B cell (primary cell): Measurements from ENCODE around the gene NRM. TPM values are rescaled to one million over a fixed set of nuclear protein-coding genes. Genes with fewer than 3 reads are reported as not detected.

Experiments used
- ATAC-seq: fragments of 200-7000 bp; cut with Tn5 transposase; one replicate; pipeline ENCODE4 v1.10.0; 2021; ENCODE audit warnings: low read depth, mild to moderate bottlenecking, moderate number of reproducible peaks, moderate library complexity
- CTCF ChIA-PET: fragments of 350-600 bp; sonication (Branson Sonifier 250); formaldehyde crosslinking; loops from one replicate; lab custom pipeline; 2021; ENCODE audit warnings: antibody characterized with exemption, inconsistent platforms; lab: Charles Lee
- POLR2A ChIA-PET: fragments of 350-600 bp; sonication (Branson Sonifier 250); formaldehyde crosslinking; loops from one replicate; lab custom pipeline; 2021; ENCODE audit warnings: antibody characterized with exemption; lab: Charles Lee
- DNase-seq: peaks from one replicate; pipeline ENCODE4 v3.0.0; 2013
- H2AFZ ChIP-seq: 2 replicates; pipeline ENCODE4 v1.6.1; 2012; ENCODE audit warnings: mild to moderate bottlenecking, low read depth, low read length; ENCODE audit not compliant: insufficient read depth, poor library complexity, severe bottlenecking
- H3K27ac ChIP-seq, 2 donors: 1 replicate in 1 of 2; 2 replicates in 1 of 2; pipeline ENCODE4 v1.5.1; 2012 to 2013; ENCODE audit warnings: low read length in 2 of 2, mild to moderate bottlenecking in 2 of 2, moderate library complexity in 1 of 2
- H3K27me3 ChIP-seq, 4 experiments: fragments of 200-600 bp in 1 of 4; sonication (generic) in 1 of 4; replicated peaks in 1 of 4; 1 replicate in 2 of 4; 2 replicates in 2 of 4; pipeline versions ENCODE4 v1.6.1 to v1.7.0; 2013 to 2016; ENCODE audit warnings: low read length in 3 of 4, mild to moderate bottlenecking in 2 of 4, mixed read lengths in 1 of 4, moderate library complexity in 1 of 4; ENCODE audit not compliant: insufficient read depth in 4 of 4, control insufficient read depth in 3 of 4; ENCODE audit errors: control extremely low read depth in 1 of 4
- H3K36me3 ChIP-seq, 2 experiments: replicated peaks in 1 of 2; 1 replicate in 1 of 2; 2 replicates in 1 of 2; pipeline versions ENCODE4 v1.6.1 to v1.7.1; 2013; ENCODE audit warnings: low read length in 1 of 2; ENCODE audit not compliant: insufficient read depth in 2 of 2, control insufficient read depth in 1 of 2; ENCODE audit errors: control extremely low read depth in 1 of 2, extremely low read depth in 1 of 2
- H3K4me1 ChIP-seq, 2 donors: fragments of 200-600 bp in 1 of 2; sonication (generic) in 1 of 2; 1 replicate in 1 of 2; 2 replicates in 1 of 2; pipeline versions ENCODE4 v1.5.1 to v1.6.1; 2013 to 2017; ENCODE audit warnings: low read length in 2 of 2; ENCODE audit not compliant: control insufficient read depth in 2 of 2, insufficient read depth in 2 of 2
- H3K4me2 ChIP-seq: replicated peaks from 2 replicates; pipeline ENCODE3; 2012; ENCODE audit warnings: mild to moderate bottlenecking, low read depth, low read length; ENCODE audit not compliant: poor library complexity, severe bottlenecking
- H3K4me3 ChIP-seq, 5 experiments: fragments of 200-600 bp in 1 of 5; sonication (generic) in 1 of 5; 1 replicate in 3 of 5; 2 replicates in 2 of 5; pipeline versions ENCODE4 v1.5.1 to v1.7.0; 2011 to 2016; ENCODE audit warnings: low read length in 4 of 5, mild to moderate bottlenecking in 4 of 5, low read depth in 2 of 5, control low read depth in 1 of 5, moderate library complexity in 1 of 5; ENCODE audit not compliant: insufficient read depth in 1 of 5; ENCODE audit errors: control extremely low read depth in 1 of 5, extremely low read depth in 1 of 5
- H3K79me2 ChIP-seq: fragments of 200-600 bp; sonication (generic); one replicate; pipeline ENCODE4 v1.6.0; 2016; ENCODE audit warnings: low read length; ENCODE audit not compliant: control insufficient read depth, insufficient read depth
- H3K9ac ChIP-seq: fragments of 200-600 bp; sonication (generic); 2 replicates; pipeline ENCODE4 v1.6.1; 2017; ENCODE audit warnings: mild to moderate bottlenecking, low read length, moderate library complexity
- H3K9me3 ChIP-seq, 3 donors: one replicate each; pipeline versions ENCODE4 v1.6.1 to v1.7.1; 2013; ENCODE audit warnings: low read length in 2 of 3; ENCODE audit not compliant: control insufficient read depth in 2 of 3, insufficient read depth in 1 of 3; ENCODE audit errors: control extremely low read depth in 1 of 3
- H4K20me1 ChIP-seq: 2 replicates; pipeline ENCODE4 v1.6.0; 2012; ENCODE audit warnings: mild to moderate bottlenecking, low read length; ENCODE audit not compliant: insufficient read depth, control insufficient read depth, poor library complexity, severe bottlenecking
- H3K27ac Mint-ChIP-seq: one replicate; pipeline ENCODE4 v1.8.0; 2021; ENCODE audit warnings: mixed read lengths
- H3K27me3 Mint-ChIP-seq: one replicate; pipeline ENCODE4 v1.8.0; 2021; ENCODE audit warnings: mixed read lengths
- H3K4me1 Mint-ChIP-seq: one replicate; pipeline ENCODE4 v1.8.0; 2021; ENCODE audit warnings: mixed read lengths
- H3K4me3 Mint-ChIP-seq: one replicate; pipeline ENCODE4 v1.8.0; 2021; ENCODE audit warnings: mixed read lengths
- H3K9me3 Mint-ChIP-seq: one replicate; pipeline ENCODE4 v1.8.0; 2022; ENCODE audit warnings: mixed read lengths; ENCODE audit not compliant: insufficient read depth
- EZH2 ChIP-seq: IDR thresholded peaks from 2 replicates; pipeline ENCODE4 v1.6.1; 2012; ENCODE audit warnings: borderline replicate concordance, low read depth, mild to moderate bottlenecking, moderate library complexity, low read length; ENCODE audit not compliant: insufficient read depth, poor library complexity, severe bottlenecking
- WGBS: methylation state at CpG from one replicate; pipeline ENCODE4 v1.1.5; 2013; ENCODE audit warnings: missing lambda C conversion rate; ENCODE audit not compliant: insufficient coverage; 5-methylcytosine and 5-hydroxymethylcytosine counted together
- intact Hi-C: fragments of 100-400 bp; cut with micrococcal nuclease; formaldehyde crosslinking; loops from one replicate; pipeline ENCODE4 v1.10.0; 2022
- polyA plus RNA-seq: library from polyadenylated mRNA; depleted of rRNA; stranded (reverse); fragments of >200 nt; gene quantifications from 2 replicates; pipeline ENCODE4 v1.2.3, GENCODE V29; 2012
- total RNA-seq, 2 donors: library from RNA; stranded (reverse); fragments of 120-200 nt in 1 of 2; gene quantifications; 1 replicate in 1 of 2; 2 replicates in 1 of 2; pipeline versions ENCODE4 v1.2.3 to v1.2.4, GENCODE V29; 2013 to 2022
- TF ChIP-seq, protein P1 (sequence below): fragments of 200-600 bp; IDR thresholded peaks from one replicate; pipeline ENCODE4 v1.8.0; 2022; ENCODE audit warnings: antibody characterized with exemption, mild to moderate bottlenecking

Gene NRM
- total and polyA plus RNA-seq, 2 donors (not counting 1 experiment from before 2014, with no cell fraction given): 24.9 to 26.0 TPM

GRCh38 chr6:30705620-30706019 lies 14.8 kb upstream of the NRM start:
- Mint-ChIP-seq H3K4me1 (no peaks in the 10 kb centered on the region), H3K4me3 (no peak overlapping the region), H3K27ac (no peak overlapping the region), H3K27me3 (no peaks in the 10 kb centered on the region), H3K9me3 (no peaks in the 10 kb centered on the region)
- Histone ChIP-seq H3K4me3 (no peak overlapping the region), H3K4me2 (no peak overlapping the region), H3K4me1 (no peaks in the 10 kb centered on the region), H3K9ac (no peak overlapping the region), H3K27ac (no peak overlapping the region), H4K20me1 (no peaks in the 10 kb centered on the region), H3K36me3 (peaks cover 3 to 45% of the 10 kb centered on the region in 2 experiments), H2AFZ (no peak overlapping the region), H3K9me3 (no peaks in the 10 kb centered on the region), H3K79me2 (peaks cover 5% of the 10 kb centered on the region), H3K27me3 (no peaks in the 10 kb centered on the region)
- intact Hi-C loops: no loop called here
- CTCF ChIA-PET: interaction anchor here (1.8 to 4.1 kb wide), 2 partner anchors 17 to 27 kb away, joined by 4 to 15 read pairs; no protein-coding TSS in a partner anchor
- TF ChIP-seq EZH2: no peak
- no peak for ATAC-seq
- POLR2A ChIA-PET: no interaction called here
- no peak for DNase-seq
- WGBS: 100% methylated on average over 4 of the region's 4 CpGs

DNA sequence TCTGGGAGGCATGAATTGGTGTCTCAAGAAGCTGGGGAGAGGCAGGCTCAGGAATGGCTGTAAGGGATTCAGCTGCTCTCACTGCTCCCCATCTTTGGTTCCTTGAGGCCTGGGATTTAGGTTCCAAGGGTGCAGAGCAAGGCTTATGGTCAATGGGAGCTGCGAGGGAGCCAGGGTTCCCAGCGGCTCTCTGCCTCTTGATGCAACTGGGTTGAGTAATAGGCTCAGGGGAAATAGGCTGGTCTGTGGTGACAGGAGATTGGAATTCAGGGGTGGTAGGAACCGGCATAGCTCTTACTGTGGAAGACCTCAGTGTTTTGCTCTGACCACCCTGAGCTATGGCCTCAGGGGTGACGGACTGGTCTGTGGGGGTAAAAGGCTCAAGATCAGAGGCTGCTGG lies 13.0 kb upstream of the NRM start:
- peaks cover 0 to 37% of the 10 kb centered on the region in 2 experiments for H3K36me3 ChIP-seq

More for the DNA sequence above, 13.0 kb upstream of the NRM start:
- Histone ChIP-seq H3K9ac (no peak overlapping the region), H3K27me3 (no peaks in the 10 kb centered on the region), H3K79me2 (peaks cover 5% of the 10 kb centered on the region), H4K20me1 (no peaks in the 10 kb centered on the region), H3K9me3 (no peaks in the 10 kb centered on the region), H3K4me2 (no peak overlapping the region), H3K4me1 (no peaks in the 10 kb centered on the region), H3K4me3 (no peak overlapping the region), H2AFZ (no peak overlapping the region), H3K27ac (no peak overlapping the region)
- Mint-ChIP-seq H3K27ac (no peak overlapping the region), H3K4me3 (no peak overlapping the region), H3K4me1 (no peaks in the 10 kb centered on the region), H3K27me3 (no peaks in the 10 kb centered on the region), H3K9me3 (no peaks in the 10 kb centered on the region)
- WGBS: 96% methylated on average over 4 of the region's 4 CpGs
- TF ChIP-seq, protein P1, sequence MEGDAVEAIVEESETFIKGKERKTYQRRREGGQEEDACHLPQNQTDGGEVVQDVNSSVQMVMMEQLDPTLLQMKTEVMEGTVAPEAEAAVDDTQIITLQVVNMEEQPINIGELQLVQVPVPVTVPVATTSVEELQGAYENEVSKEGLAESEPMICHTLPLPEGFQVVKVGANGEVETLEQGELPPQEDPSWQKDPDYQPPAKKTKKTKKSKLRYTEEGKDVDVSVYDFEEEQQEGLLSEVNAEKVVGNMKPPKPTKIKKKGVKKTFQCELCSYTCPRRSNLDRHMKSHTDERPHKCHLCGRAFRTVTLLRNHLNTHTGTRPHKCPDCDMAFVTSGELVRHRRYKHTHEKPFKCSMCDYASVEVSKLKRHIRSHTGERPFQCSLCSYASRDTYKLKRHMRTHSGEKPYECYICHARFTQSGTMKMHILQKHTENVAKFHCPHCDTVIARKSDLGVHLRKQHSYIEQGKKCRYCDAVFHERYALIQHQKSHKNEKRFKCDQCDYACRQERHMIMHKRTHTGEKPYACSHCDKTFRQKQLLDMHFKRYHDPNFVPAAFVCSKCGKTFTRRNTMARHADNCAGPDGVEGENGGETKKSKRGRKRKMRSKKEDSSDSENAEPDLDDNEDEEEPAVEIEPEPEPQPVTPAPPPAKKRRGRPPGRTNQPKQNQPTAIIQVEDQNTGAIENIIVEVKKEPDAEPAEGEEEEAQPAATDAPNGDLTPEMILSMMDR: no peak
- TF ChIP-seq EZH2: no peak
- DNase-seq: no peak
- intact Hi-C loops: no loop called here
- POLR2A ChIA-PET: interaction anchor here (0.6 kb wide), 2 partner anchors 13 to 105 kb away, joined by 3 to 7 read pairs; partner anchors contain the start of gene MDC1
- CTCF ChIA-PET: interaction anchor here (0.5 to 4.1 kb wide), 4 partner anchors 8 to 25 kb away, joined by 3 to 15 read pairs (median 4); no protein-coding TSS in a partner anchor
- no peak for ATAC-seq
